PFSK-1 (cell line): ENCODE data around the gene DRICH1.

Experiments
- FOXP2 ChIP-seq: optimal IDR thresholded peaks from 2 replicates; pipeline ENCODE3; 2011; ENCODE audit warnings: borderline replicate concordance, control low read depth, inconsistent platforms; ENCODE audit not compliant: insufficient read depth; ENCODE audit errors: extremely low read length, extremely low read depth
- POLR2AphosphoS5 ChIP-seq: IDR thresholded peaks from 2 replicates; pipeline ENCODE4 v1.6.1; 2012; ENCODE audit warnings: low read depth, mild to moderate bottlenecking, control low read depth, low read length, moderate library complexity
- SIN3A ChIP-seq: IDR thresholded peaks from 2 replicates; pipeline ENCODE4 v1.6.1; 2012; ENCODE audit warnings: mild to moderate bottlenecking, low read length, moderate library complexity, borderline replicate concordance; ENCODE audit not compliant: insufficient read depth
- TAF1 ChIP-seq: IDR thresholded peaks from 2 replicates; pipeline ENCODE4 v1.6.1; 2012; ENCODE audit warnings: low read length, control low read depth, borderline replicate concordance; ENCODE audit not compliant: insufficient read depth
- TF ChIP-seq, protein P1 (sequence below), 2 experiments: IDR thresholded peaks; 2 replicates each; pipeline versions ENCODE4 v1.6.1 to v1.8.0; 2011 to 2012; ENCODE audit warnings: low read depth in 2 of 2, low read length in 2 of 2, control low read depth in 1 of 2, inconsistent platforms in 1 of 2, mild to moderate bottlenecking in 1 of 2, moderate library complexity in 1 of 2; ENCODE audit not compliant: insufficient read depth in 1 of 2

DRICH1 gene

DNA sequence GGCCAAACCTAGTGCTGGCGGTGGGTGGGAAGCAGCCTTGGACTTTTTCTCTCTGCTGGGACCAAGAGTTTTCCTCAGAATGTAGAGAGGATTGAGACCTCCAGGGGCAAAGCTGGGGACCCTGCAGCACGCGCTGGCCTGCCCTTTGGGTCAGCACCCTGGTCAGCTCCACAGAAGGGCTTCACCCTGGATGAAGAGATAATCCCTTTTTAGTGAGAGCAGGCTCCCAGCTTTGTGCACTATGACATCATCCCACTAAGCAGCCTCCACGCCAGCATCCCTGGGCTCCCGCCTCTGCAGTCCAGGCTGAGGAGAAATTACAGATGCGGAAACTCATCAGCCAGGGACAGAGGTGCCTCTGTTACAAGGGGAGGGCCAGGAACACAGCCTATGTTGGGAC is 23.5 kb downstream of the DRICH1 start:
- no peak for TF ChIP-seq SIN3A
- TF ChIP-seq, protein P1, sequence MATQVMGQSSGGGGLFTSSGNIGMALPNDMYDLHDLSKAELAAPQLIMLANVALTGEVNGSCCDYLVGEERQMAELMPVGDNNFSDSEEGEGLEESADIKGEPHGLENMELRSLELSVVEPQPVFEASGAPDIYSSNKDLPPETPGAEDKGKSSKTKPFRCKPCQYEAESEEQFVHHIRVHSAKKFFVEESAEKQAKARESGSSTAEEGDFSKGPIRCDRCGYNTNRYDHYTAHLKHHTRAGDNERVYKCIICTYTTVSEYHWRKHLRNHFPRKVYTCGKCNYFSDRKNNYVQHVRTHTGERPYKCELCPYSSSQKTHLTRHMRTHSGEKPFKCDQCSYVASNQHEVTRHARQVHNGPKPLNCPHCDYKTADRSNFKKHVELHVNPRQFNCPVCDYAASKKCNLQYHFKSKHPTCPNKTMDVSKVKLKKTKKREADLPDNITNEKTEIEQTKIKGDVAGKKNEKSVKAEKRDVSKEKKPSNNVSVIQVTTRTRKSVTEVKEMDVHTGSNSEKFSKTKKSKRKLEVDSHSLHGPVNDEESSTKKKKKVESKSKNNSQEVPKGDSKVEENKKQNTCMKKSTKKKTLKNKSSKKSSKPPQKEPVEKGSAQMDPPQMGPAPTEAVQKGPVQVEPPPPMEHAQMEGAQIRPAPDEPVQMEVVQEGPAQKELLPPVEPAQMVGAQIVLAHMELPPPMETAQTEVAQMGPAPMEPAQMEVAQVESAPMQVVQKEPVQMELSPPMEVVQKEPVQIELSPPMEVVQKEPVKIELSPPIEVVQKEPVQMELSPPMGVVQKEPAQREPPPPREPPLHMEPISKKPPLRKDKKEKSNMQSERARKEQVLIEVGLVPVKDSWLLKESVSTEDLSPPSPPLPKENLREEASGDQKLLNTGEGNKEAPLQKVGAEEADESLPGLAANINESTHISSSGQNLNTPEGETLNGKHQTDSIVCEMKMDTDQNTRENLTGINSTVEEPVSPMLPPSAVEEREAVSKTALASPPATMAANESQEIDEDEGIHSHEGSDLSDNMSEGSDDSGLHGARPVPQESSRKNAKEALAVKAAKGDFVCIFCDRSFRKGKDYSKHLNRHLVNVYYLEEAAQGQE (IDR thresholded peaks at IDR 0.05; ENCODE audit: insufficient read depth in 1 of 2, low read depth in 2 of 2, low read length in 2 of 2): peak; percentile 87 to 94

DNA sequence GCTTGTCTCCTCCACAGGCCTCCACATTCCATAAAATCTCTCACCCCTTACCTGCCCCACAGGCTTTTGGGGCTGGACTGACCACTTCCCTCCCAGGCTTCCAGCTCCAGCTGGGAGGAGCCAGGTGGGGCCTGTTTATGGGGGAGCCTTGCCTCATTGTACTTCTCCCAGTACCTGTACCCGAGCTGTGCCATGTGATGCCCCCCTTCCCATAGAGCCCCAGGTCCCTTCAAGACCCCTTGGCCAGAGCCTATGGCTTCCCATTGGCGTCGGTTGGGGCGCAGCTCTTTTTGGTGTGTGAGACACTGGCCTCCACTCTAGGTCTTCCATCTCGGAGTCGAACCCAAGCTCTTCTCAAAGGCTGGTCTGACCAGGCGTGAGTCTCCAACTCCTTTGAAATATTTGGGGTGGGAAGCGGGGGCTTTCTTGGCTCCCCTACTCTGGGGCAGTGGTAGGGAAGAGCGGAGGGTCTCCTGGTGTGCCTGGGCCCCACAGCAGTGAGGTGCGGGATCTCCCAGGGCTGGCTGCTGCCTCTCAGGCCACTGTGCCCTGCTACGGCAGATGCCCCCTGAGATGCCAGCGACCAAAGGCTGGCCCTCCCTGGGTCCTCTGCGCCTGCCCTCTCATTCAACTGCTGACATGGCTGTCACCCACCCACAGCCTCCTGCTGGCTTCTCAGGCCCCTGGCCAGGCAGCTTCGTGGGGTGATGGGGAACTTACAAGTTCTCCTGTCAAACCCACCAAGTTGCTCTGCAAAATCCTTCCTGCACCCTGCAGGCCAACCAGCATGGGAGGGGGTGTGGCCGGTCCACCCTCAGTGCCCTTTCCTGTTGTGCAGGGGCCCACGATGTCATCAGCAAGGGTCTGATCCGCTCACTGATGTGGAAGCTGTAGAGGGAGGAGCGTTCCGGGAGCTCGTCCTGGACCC is 25.7 kb downstream of the DRICH1 start:
- TF ChIP-seq POLR2AphosphoS5: no peak
- no peak for TF ChIP-seq FOXP2
- TF ChIP-seq TAF1: no peak
- TF ChIP-seq SIN3A: no peak

DNA sequence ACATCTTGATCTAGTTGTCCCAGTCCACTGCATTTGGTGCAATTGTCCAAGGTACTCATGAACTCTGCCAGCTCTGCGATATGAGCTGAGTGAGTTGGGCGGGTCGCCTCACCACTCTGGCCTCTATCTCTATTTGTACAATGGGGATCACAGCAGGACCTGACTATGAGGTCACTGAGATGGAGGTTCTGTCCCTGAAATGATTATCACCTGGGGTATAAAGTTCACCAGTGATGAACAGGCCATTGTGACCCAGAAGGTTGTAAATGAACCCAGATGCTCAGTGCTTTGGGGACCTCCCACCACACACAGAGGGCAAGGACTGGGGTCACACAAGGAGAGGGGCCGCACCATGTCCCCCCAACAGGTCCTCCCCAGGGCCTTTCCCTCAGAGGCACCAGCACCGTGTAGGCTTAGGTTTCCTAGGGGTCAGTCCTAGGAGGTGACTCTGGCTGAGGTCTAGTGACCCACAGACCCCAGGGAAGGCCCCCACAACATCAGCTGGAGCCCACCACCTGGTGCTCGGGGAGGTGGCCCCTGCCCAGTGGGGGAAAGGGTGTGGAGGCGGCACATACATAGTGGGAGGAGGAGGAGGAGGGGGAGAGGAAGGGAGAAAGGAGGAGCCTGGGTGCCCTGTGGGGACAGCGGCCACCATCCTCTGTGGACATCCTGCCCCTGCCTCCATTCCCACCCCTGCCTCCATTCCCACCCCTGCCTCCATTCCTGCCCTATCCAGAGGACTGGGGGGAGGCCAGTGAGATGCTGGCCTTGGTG is 27.0 kb downstream of the DRICH1 start:
- TF ChIP-seq SIN3A: no peak
- no peak for TF ChIP-seq POLR2AphosphoS5
- no peak for TF ChIP-seq TAF1
- TF ChIP-seq FOXP2: no peak
- TF ChIP-seq, protein P1 (IDR thresholded peaks at IDR 0.05; ENCODE audit: insufficient read depth in 1 of 2, low read depth in 2 of 2, low read length in 2 of 2): no peak

DNA sequence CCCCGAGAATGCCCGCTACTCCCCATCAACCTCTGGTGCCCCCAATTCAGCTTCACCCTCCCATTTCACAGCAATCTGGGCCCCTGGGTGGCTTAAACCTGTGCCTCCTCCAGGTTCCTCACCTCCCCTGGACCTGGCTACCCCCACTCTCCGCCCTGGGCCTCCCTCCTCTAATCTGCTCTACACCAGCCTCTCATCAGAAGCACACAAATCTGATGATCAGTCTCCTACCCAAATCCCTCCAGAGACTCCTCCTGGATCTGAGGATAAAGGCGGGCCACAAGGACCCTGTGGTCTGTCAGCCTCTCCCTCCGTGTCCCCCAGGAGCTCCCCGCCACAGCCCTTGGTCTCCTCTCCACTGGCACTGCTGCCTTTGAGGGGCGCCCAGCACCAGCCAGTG is 28.9 kb downstream of the DRICH1 start:
- TF ChIP-seq TAF1: no peak

DNA sequence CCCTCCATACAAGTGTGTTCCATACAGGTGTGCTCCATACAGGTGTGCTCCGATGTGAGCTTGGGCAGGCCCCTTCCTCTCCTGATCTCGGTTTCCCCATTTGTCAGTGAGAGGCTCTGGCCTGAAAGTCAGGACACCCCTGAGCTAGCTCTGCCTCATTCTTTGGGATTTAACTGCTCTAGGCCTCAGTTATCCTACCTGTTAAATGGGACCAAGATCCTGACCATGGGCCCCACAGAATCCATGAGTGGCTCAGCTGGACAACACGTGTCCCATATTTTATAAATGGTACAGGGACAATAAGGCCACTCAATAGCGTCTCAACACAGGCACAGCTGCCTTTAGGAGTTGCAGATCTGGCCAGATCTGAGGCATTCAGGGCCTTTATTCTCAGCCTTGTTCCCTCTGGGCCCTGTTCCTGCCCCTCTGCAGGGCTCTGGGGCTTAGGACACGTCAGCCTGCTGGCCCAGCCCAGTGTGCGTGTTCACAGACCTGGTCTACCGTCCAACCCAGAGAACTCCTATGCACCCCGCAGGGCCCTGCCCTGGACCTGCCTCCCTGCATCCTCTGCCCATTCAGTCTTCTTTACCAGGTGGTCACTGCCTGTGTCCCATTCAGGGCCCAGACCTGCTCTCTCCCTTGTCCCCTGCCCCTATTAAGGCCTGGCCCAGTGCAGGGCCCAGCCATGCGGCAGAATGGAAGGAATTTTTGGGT is 33.2 kb downstream of the DRICH1 start:
- TF ChIP-seq, protein P1 (IDR thresholded peaks at IDR 0.05; ENCODE audit: insufficient read depth in 1 of 2, low read depth in 2 of 2, low read length in 2 of 2): no peak
- TF ChIP-seq POLR2AphosphoS5 (no peak), FOXP2 (no peak), TAF1 (no peak), SIN3A (no peak)

DNA sequence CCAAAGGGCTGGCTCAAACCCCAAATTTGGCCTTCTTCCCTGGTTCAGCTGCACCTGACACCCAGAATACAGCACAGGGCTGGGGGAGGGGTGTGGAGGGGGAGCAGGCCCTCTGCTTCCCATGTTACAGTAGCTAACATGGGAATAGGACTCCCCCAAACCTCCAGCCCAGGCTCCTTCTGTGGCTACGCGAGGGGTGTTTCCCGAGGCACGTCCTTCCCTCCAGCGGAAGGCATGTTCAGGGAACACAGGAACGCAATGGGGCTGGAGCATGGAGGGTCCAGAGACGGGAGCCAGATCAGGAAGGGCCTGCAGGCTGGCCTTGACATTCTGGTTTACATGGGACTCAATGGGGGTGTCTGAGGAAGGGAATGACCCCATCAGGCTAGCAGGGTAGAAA is 40.3 kb downstream of the DRICH1 start:
- TF ChIP-seq TAF1 (no peak), SIN3A (no peak), FOXP2 (no peak)
- TF ChIP-seq, protein P1 (IDR thresholded peaks at IDR 0.05; ENCODE audit: insufficient read depth in 1 of 2, low read depth in 2 of 2, low read length in 2 of 2): no peak
